ENCODE data around the gene PMM1.

GRCh38 chr22:41570221-41570620 is 19.4 kb downstream of the PMM1 start:
- TF ChIP-seq CTCF (IDR thresholded peaks at IDR 0.05) (no peak), POLR2AphosphoS5 (IDR thresholded peaks at IDR 0.05) (no peak), POLR2A (IDR thresholded peaks at IDR 0.05) (no peak)

Measured in stomach (tissue), 4 donors.